ENCODE results near the gene ACTR3.

The ACTR3 gene

DNA sequence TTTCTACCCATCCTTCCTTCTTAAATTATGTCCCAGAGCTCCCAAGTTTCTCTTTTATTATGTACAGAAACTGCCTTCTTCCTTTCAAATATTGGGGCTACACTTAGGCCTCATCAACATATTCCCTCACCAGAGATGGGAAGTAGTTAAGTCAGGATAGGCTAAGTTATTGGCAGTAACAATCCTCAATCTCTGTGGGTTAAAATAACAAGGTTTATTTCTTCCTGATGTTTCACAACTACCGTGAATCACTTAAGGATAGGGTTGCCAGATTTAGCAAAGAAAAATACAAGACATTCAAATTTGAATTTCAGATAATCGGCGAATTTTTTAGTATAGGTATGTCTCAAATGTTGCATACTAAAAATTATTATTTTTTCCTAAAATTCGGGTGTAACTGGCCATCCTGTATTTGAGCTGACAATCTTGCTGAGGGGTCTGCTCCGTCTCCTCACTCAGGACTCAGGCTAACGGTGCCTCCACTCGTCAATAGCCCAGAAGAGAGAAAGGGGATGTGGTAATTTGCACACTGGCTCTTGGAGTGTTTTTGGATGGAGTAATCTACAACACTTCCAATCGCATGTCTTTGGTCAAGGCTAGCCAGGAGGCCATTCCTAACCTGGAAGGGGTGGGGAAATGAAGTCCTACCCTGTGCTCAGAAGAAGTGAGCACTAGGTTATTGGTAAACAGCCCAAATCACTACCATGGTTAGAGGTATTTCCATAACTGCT lies 91.7 kb downstream of the ACTR3 start:
- H4K20me1 ChIP-seq (ENCODE audit: low read depth, low read length), result no peaks in the 10 kb centered on the region
- no peaks in the 10 kb centered on the region for H3K27me3 ChIP-seq (ENCODE audit: low read length)
- no peaks in the 10 kb centered on the region for H3K79me2 ChIP-seq (ENCODE audit: insufficient read depth, low read length)
- TF ChIP-seq, protein P1, sequence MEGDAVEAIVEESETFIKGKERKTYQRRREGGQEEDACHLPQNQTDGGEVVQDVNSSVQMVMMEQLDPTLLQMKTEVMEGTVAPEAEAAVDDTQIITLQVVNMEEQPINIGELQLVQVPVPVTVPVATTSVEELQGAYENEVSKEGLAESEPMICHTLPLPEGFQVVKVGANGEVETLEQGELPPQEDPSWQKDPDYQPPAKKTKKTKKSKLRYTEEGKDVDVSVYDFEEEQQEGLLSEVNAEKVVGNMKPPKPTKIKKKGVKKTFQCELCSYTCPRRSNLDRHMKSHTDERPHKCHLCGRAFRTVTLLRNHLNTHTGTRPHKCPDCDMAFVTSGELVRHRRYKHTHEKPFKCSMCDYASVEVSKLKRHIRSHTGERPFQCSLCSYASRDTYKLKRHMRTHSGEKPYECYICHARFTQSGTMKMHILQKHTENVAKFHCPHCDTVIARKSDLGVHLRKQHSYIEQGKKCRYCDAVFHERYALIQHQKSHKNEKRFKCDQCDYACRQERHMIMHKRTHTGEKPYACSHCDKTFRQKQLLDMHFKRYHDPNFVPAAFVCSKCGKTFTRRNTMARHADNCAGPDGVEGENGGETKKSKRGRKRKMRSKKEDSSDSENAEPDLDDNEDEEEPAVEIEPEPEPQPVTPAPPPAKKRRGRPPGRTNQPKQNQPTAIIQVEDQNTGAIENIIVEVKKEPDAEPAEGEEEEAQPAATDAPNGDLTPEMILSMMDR (IDR thresholded peaks at IDR 0.05; ENCODE audit: insufficient read depth, low read length, poor library complexity, severe bottlenecking), result no peak
- no peak for TF ChIP-seq EZH2phosphoT487 (conservative IDR thresholded peaks at IDR 0.05; ENCODE audit: low read length)
- no peak overlapping the region for H3K4me3 ChIP-seq (ENCODE audit: insufficient read depth, low read length, poor library complexity, severe bottlenecking)
- H3K4me2 ChIP-seq (ENCODE audit: low read depth, low read length, poor library complexity, severe bottlenecking), result no peak overlapping the region
- H3K27ac ChIP-seq (ENCODE audit: low read depth, low read length), result no peak overlapping the region
- H3K36me3 ChIP-seq (ENCODE audit: low read length), result no peaks in the 10 kb centered on the region
- H3F3A ChIP-seq (ENCODE audit: insufficient read depth), result no peaks in the 10 kb centered on the region
- no peak overlapping the region for H2AFZ ChIP-seq (ENCODE audit: low read depth, low read length, severe bottlenecking)
- H3K9me2 ChIP-seq (replicated peaks; ENCODE audit: insufficient read depth, low read length), result no peaks in the 10 kb centered on the region
- H3K9ac ChIP-seq (ENCODE audit: low read length), result no peak overlapping the region
- no peaks in the 10 kb centered on the region for H3K9me3 ChIP-seq (ENCODE audit: insufficient read depth, low read length)

DNA sequence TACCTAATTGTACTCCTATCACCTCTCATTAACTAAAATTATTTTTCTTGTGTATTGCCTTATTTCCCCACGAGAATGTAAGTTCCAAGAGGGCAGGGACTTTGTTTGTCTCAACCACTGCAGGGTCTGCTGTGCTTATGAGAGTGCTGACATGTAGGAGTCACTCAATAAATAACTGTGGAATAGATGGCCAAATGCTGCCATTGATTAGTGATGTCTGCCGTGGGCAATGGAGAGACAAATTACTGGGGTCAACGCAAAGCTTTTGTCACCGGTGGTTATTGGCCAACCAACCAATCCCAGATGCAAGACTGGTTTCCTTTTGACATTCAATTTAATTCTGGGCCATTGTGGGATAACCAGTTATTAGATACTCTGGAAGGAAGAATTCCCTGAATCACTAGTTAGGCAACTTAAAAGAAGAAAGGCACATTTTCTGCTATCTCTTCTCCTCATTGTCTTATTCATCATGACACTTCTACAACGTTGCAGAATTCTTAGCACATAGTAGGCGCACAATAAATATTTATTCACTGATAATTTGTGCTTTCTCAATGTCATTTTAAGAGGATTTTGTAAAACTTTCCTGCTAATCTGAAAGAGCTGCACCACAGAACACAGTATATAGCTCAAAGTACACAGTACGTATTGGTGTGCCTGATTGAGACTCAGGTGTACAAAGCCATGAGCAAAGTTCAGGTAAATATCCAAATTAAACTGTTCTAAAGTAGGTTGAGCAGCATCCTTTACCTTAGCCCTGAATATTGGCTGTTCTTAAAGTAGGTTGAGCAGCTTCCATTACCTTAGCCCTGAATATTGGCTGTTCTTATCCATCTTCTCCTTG lies 95.9 kb downstream of the ACTR3 start:
- Histone ChIP-seq H3K9me3 (ENCODE audit: insufficient read depth, low read length) (no peaks in the 10 kb centered on the region), H3K9me2 (replicated peaks; ENCODE audit: insufficient read depth, low read length) (no peaks in the 10 kb centered on the region), H3K36me3 (ENCODE audit: low read length) (no peaks in the 10 kb centered on the region), H3K27ac (ENCODE audit: low read depth, low read length) (no peak overlapping the region), H2AFZ (ENCODE audit: low read depth, low read length, severe bottlenecking) (no peak overlapping the region), H3K4me3 (ENCODE audit: insufficient read depth, low read length, poor library complexity, severe bottlenecking) (no peak overlapping the region), H3K4me2 (ENCODE audit: low read depth, low read length, poor library complexity, severe bottlenecking) (no peak overlapping the region), H3K79me2 (ENCODE audit: insufficient read depth, low read length) (no peaks in the 10 kb centered on the region), H3K27me3 (ENCODE audit: low read length) (no peaks in the 10 kb centered on the region), H3K9ac (ENCODE audit: low read length) (no peak overlapping the region), H3F3A (ENCODE audit: insufficient read depth) (no peaks in the 10 kb centered on the region), H4K20me1 (ENCODE audit: low read depth, low read length) (no peaks in the 10 kb centered on the region)
- TF ChIP-seq, protein P1 (IDR thresholded peaks at IDR 0.05; ENCODE audit: insufficient read depth, low read length, poor library complexity, severe bottlenecking), result no peak
- no peak for TF ChIP-seq EZH2phosphoT487 (conservative IDR thresholded peaks at IDR 0.05; ENCODE audit: low read length)

DNA sequence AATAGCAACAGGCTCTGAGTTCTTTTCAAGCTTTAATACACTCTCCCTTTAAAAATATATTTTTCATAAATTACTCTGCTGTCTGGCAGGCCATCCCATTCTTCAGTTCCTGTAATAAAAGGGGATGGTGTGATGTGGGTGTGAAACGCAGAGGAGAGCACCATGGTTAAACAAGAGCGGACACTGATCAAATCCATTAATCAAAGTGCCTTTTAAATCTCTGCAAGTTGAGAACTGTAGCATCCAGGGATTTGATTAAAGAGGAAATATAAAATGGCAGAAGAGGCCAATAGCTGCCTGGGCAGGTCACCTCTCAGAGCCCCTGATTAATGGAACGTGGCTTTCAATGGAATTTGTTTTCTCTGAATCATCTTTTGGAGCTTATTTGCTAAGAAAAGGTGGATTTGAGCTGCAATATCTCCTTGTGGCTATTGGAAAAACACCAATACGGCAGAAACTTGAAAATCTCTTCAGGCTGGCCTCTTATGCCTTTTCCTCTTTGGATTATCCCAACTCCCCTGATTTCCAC lies 96.9 kb downstream of the ACTR3 start:
- TF ChIP-seq, protein P1 (IDR thresholded peaks at IDR 0.05; ENCODE audit: insufficient read depth, low read length, poor library complexity, severe bottlenecking), result no peak
- no peak for TF ChIP-seq EZH2phosphoT487 (conservative IDR thresholded peaks at IDR 0.05; ENCODE audit: low read length)
- Histone ChIP-seq H3K79me2 (ENCODE audit: insufficient read depth, low read length) (no peaks in the 10 kb centered on the region), H3K4me3 (ENCODE audit: insufficient read depth, low read length, poor library complexity, severe bottlenecking) (no peak overlapping the region), H3K27me3 (ENCODE audit: low read length) (no peaks in the 10 kb centered on the region), H3K27ac (ENCODE audit: low read depth, low read length) (no peak overlapping the region), H3F3A (ENCODE audit: insufficient read depth) (no peaks in the 10 kb centered on the region), H4K20me1 (ENCODE audit: low read depth, low read length) (no peaks in the 10 kb centered on the region), H3K9me2 (replicated peaks; ENCODE audit: insufficient read depth, low read length) (no peaks in the 10 kb centered on the region), H3K36me3 (ENCODE audit: low read length) (no peaks in the 10 kb centered on the region), H2AFZ (ENCODE audit: low read depth, low read length, severe bottlenecking) (no peak overlapping the region), H3K9ac (ENCODE audit: low read length) (no peak overlapping the region), H3K9me3 (ENCODE audit: insufficient read depth, low read length) (no peaks in the 10 kb centered on the region), H3K4me2 (ENCODE audit: low read depth, low read length, poor library complexity, severe bottlenecking) (no peak overlapping the region)
